Hematopoietic multipotent progenitor cell treated with erythropoietin and hydrocortisone succinate and interleukin-3 and kit ligand, for 6 days (in vitro differentiated cells): ENCODE results near the gene GRK4.
A peak's percentile ranks its signal among the peaks of the same experiment; 100 is the strongest.
"Not testable (repeated sequence)": the region's sequence is repeated elsewhere in the genome, so short reads cannot be mapped to it uniquely, and the experiment has no call there.

ENCODE experiments used
- DNase-seq: peaks from one replicate; pipeline ENCODE4 v3.0.0-alpha.2; 2015

The GRK4 gene

DNA sequence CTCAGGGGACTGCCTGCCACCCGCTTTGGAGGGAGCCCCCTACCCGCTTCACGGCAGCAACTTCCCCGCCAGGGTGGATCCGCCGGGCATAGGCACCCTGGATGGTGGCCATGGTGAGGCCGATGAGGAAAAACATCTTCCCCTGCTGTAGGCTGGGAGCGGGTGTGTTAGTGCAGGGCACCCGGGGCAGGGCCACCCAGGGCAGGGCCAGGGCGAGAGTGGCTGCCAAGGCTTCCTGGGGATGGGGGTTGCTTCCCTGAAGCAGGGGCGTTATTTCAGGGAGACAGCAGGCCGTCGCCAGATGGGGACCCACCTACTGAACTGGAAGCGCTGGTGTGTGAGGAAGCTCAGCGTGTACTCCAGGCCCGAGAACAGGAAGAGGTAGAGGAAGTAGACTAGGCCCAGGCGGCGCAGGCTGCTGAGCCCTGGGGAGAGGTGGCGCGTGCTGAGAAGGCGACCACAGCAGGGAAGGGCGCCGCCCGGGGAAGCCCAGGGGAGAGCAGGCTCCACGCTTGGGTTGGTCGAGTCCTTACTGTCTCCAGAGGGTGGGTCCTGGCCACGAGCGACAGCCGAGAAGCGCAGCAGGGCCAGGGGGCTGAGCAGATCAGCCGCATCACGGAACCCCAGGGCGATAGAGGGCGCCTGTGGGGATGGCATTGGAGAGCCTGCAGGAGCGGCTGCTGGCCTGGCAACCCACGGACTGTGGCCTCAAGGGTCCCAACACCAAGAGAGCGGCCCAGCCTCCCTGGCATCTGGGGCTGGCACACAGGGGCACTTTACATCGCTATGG is 31.7 kb upstream of the GRK4 start:
- peak; percentile 74 for DNase-seq

DNA sequence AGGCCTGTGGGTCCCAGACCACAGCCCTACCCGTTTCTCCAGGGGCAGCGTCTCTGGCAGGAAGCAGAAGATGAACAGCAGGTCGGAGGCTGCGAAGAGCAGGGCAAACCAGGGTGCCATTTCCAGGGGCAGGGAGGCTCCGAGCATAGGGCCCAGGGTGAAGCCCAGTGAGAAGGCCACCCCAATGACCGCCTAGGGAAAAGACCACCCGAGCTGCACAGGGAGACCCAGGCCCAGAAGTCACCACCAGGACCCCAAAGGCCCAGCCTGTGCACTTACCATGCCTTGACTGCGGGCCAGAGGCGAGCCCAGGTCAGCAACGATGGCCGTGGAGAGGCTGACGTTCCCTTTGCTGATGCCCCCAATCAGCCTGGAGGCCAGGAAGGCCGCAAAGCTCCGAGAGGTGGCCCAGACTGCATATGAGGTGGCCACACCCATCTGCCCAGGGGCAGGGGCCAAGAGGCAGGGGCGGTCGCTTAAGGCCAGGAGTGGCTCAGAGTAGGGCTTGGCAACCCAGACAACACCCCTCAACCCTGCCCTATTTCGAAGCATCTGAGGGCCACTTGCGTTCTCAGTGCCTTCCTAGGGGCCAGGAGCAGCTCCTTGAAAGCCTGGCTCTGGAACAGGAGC is 30.9 kb upstream of the GRK4 start:
- DNase-seq: peak; percentile 30

DNA sequence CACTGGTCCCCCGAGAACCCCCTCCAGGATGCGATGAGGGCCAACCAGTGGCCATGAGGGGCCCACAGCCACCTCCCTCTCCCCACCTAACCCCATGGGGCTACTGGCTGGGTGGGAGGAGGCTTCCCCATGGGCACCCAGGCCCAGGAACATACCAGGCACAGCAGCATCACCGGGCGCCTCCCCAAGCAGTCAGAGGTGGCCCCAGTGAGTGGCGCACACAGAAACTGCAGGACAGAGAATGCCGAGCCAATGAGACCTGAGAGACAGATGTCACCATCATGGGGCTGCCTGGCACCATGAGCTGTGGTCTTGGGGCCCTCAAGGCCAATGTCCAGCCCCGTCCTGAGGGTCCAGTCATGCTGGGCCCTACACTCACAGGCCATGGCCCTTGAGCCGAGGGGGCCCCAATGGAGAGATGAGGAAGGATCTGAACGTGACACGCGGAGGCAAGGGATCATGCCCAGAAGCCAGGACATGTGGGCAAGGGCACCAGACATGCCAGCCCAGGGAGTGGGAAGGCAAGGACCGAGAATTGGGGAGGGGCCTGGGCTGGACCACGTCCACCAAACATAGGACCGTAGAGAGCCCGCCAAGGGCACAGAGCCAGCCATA is 30.3 kb upstream of the GRK4 start:
- peak; percentile 44 for DNase-seq

DNA sequence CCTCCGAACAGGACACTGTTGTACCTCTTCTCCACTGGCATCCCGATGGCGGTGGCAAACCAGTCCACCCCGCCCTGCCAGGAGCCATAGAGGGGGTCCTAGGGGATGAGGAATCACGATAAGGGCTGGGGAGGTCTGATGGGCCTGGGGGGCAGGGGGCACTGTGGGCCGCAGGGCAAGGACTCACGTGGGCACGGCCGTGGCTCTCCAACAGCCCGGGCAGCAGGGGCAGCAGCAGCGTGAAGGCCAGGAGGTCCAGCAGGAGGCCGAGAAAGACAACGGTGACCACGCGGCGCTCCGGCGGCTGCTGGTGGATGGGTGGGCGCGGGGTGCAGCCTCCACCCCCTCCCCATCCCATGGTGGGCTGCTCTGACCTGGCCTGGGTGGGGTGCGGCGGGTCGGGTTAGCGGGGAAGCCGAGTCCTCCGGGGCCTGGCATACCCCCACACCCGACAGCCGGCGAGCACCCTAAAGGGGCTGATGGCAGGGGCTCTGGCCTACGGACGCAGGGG is 29.8 kb upstream of the GRK4 start:
- DNase-seq: no peak

DNA sequence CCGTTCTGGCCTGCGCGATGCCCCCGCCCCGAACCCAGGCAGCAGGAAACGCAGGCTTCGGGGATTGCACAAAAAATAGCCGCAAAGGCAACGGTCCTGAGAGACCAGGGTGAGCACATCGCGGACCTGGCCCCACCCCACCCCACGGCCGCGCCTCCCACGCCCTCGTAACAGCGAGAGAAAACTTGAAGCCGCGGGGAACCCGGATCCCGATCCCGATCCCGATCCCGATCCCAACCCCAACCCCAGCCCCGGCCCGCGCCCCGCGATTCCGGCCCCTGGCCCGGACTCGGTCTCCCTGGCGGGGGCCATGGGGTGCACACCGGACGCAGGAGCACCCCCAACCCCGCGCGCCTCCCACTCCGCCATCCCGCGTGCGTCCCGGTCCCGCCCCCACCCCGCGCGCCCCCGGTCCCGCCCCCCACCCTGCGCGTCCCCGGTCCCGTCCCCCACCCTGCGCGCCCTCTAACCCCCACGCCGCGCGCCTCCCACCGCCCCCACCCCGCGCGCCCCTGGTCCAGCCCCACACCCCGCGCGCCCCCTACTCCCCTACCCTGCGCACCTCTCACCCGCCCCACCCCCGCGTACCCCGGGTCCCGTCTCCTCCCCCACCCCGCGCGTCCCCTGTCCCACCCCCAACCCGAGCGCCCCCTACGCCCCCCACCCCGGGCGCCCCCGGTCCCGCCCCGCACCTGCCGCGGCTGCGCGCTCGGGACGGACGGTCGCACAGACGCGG is 29.1 kb upstream of the GRK4 start:
- DNase-seq: peak; percentile 71

DNA sequence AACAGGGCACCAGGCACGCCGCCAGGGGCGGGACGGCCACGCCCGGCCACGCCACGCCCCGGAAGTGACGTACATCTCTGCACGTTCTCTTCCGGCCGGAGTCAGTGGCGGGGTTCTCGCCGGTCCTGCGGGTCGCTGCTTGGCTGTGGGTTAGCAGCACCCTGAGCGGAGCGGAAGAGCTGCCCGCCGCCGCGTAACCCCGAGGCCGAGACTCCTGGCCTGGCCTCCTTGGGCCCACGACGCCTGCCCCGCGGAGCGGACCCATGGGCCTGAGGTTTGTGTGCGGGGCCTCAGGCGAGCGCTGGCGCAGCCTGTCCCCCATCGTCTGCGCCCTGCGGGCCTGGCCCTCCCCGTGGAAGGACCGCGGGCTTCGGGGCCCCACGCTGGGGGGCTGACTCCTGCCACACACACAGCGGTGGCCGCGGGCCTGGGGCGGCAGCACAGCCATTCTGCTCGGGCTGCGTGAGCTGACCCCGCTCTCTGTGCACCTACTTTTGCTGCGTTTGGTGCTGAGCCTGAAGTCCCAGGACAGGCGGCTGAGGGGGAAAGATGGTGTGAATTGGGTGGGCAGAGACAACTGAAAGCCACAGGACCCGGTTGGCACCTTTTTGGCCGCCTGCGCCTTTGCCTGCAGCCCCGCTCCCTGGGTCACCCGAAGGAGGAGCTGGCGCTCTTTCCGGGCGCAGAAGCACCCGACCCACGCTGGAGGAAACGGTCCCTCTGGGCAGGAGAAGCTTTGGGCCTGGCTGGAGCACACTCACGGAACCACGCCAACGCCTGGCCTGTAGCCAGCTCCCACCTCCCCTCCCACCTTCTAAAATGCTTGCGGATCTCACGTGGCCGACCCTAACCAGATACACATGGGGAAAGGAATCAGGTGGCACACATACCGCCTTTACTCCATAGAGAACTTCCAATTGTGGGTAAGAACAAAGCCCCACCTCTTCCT is 28.3 kb upstream of the GRK4 start:
- DNase-seq: peak; percentile 93

DNA sequence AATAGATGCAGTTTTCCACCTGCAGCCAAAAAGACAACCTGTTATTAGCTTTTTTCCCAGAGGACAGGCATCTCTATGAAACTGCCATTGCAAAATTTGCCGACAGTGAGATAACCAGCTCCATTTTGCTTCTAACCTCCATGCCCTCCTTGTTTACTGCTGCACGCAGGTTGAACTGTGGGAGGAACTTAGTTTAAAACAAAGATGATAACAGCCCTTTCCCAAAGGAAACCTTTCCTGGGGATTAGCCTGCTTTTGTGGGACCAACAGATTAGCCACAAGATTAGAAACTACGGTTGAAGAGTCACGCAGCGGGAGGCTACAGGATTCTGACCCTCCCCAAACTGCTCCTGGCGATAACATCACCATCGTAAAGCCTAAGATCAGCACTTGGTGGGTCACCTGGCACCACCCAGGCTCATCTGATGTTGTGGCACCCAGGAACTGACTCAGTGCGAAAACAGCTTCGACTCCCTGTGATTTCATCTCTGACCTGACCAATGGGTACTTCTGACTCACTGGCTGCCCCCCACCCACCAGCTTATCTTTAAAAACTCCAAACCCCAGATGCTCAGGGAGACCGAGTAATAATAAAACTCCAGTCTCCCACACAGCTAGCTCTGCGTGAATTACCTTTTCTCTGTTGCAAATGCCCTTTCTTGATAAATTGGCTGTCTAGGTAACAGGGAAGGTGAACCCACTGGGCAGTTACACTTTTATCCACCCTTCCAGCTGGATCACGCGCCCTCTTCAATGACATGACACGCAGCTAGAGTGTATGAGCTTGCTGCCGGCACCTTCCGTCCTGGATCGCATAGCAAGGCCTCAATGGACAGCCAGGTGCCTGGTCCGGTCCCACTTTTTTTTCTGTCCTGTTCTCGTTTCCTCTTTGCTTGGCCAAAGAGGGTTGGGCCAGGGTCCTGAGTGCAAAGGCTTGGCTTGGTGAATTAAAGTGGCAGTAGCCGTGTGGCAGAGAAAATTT is 27.3 kb upstream of the GRK4 start:
- DNase-seq: peak; percentile 68

DNA sequence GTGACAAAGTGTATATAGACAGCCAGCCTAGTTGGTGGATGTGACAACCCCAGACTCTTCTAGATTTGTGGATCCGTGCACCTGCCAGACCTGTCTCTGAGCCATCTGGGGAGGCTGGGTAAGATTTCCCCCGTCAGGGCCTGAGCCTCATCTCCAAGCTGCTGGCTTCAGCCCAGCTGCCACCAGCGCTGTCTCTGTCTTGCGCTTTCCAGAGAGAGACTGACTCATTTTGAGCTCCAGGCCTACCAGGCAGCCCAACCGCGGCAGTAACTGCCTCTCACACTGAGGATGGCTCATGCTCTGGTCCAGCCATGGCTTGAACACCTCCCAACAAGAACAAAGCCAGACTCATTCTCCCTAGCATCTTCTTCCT is 26.6 kb upstream of the GRK4 start:
- peak; percentile 36 for DNase-seq

DNA sequence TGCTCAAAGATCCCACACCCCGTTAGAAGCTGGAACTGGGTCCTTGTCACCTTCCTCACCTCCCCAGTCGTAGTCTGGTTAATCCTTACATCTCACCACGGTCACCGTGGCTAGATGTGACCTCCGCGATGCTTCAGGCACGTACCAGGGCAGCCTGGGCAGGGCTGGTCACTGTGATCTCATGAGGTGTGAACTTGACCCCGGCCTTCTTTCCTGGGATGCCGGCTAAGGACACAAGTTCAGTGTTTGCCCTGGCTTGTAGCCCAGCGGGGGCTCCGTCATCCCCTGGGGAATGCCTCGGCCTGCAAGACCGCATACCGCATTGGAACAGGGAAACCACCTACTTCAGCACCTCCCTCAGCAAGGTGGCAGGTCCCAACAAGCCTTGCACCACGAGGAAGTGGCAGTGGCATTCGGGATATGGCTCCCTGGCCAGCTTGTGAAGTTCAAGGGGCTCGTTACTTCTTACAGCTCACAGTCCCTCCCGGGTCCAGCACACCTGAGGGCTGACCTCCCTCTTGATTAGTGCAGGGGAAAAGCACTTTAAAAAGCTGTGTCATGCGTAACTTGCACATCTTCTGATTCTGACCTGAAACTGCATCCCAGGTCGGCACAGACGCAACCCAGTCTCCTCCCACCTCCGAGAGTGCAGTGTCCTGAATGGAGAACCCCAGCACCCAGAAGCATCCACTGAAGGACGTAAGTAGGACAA is 26.1 kb upstream of the GRK4 start:
- no peak for DNase-seq

DNA sequence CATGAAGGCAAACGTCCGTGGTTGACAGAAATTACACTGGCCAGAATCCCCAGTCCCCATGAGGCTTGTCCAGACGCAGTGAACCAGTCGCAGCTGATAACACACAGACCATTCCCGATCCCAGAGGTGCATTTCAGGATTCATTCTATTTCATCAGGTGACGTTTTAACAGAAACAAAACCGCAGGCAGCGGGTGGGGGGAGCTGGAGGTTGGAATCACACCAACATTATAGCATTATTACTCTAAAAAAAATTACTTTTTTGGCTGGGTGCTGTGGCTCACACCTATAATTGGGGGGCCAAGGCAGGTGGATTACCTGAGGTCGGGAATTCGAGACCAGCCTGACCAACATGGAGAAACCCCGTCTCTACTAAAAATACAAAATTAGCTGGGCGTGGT is 25.4 kb upstream of the GRK4 start:
- no peak for DNase-seq

DNA sequence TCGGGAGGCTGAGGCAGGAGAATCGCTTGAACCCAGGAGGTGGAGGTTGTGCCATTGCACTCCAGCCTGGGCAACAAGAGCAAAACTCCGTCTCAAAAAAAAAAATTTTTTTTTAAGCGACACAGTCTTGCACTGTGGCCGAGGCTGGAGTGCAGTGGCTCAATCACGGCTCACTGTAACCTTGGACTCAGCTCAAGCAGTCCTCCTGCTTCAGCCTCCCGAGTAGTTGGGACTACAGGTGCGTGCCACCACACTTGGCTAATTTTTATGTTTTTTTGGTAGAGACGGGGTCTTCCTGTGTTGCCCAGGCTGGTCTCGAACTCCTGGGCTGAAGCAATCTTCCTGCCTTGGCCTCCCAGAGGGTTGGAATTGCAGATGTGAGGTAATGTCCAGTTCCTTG is 25.0 kb upstream of the GRK4 start:
- not testable (repeated sequence) for DNase-seq

DNA sequence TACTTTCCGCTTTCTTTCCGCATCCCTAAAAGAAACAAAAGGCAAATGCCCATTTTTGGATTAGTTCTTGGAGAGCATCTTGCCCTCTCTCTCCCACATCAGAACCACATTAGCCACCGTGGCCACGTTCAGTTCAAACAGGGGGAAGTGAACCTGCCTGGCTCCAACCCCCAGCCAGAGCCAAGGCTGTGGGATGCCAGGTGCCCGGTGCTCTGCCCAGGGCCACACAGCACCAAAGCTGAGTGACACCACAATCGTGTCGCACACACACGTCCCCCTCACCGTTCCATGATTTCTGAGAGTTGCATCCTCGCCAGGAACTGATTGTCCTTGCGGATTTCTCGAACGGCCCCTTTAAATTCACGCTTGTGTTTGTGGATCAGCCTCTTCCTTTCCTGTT is 24.5 kb upstream of the GRK4 start:
- DNase-seq: no peak

DNA sequence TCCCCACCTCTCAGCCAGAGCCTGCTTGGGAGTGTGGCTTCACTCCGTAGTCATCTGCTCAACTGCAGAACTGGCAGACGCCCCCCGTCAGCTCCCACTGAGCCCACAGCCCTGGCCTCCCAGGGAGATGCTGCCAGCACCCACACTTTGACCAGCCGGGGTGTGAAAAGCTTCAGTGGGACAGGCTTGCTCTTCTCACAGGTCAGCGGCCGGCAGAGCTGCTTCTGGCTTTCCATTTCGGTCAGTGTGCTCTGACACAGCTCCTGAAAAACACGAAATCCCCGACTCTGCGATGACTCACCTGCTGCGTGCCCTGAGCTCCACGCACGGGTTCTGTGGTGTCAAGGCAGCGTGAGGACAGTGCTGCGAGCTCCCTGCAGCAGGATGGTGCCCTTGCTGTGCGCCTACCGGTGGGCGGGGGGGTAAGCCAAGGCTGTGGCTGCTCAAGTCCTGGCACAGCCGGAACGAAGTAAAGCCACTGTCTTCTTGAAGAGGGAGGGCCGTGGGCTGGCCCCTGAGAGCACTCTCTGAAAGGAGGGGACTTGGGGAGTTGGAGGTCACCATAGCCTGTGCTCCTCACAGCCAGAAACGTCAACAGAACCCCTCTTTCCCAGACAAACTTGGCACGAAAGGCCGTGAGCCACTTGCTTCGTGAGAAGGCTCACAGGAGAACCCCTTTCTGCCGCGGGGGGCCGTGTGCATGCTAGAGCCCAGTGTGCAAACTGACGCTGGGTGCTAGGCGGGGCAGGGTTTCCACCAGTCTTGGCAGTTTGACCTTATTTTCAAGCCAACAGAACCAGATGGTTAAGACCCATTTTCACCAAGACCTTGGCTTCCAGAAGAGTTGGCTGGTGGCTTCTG is 23.8 kb upstream of the GRK4 start:
- no peak for DNase-seq

DNA sequence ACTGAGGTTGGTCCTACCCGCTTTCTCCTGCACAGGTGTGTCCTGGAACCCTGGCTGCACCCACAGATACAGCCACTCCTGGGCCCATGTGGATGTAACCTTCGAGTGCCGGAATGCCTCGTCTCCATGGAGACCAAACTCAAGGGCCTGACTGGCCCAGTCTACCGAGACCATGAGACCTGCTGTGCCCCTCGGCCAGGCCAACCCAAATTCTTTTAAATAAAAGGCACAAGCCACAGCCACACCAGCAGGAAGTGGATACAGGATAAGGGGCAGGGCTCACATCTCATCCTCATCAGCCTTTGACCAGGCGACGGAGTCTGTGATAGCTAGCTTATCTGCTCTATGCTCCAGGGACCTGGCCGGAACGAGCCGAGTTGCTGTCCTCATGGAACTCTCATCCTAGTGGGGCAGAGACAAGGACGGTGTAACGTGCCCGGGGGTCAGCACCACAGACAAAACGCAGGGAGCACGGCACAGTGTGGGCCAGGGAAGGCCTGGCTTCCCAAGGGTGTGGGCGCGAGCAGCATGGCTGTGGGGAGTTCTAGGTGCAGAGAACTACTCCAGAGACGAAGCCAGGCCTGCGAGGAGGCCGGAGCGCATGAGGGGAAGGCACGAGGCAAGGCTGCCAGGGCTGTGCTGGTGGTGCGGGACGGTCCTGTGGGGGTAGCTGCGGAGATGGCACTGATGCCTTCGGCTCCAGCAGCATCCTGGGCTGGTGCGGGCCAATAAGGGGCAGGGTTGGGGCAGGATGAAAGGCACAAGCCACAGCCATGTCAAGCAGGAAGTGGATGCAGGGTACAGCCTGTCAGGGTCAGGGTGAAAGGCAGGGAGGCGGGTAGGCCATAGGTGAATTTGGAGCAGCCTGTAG is 22.9 kb upstream of the GRK4 start:
- DNase-seq: no peak

DNA sequence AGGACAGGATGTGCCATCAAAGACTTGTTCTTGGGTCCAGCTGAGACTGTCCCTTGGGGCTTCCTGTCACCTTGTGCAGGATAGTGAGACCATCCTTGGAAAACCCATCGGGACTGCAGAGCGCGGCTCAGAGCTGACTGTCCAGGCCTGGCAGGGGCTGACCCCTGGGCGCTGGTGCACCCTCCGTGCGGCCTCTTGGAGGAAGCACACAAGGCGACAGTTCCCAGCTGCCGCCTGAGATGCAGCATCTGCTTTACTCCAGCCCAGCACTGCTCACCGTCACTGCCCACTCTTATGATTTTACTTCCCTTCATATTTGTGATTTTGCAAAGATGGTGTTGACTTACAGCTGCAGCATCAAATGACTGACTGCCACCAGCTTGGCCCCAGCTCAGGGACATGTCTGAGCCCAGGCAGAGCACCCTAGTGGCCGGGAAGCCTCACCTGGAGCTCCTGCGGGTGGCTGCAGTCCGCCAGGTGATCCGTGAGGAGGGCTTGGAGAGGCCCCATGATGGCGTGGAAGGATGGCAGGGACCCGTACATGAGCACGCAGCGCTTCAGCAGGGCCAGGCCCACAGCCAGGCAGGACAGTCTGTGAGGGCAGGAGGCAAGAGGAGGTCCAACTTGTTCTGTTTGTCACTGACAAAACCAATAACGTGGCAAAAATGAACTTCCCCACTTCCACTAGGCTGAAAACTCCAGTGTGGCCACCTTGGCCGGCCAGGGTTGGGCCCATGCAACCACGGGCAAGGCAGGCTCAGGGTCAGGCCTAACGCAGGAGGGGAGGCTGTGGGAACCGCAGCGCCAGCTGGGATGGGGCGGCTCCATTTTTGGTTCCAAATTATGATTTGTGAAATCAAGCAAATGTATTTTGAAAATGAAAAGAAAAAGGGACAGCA is 22.0 kb upstream of the GRK4 start:
- no peak for DNase-seq

DNA sequence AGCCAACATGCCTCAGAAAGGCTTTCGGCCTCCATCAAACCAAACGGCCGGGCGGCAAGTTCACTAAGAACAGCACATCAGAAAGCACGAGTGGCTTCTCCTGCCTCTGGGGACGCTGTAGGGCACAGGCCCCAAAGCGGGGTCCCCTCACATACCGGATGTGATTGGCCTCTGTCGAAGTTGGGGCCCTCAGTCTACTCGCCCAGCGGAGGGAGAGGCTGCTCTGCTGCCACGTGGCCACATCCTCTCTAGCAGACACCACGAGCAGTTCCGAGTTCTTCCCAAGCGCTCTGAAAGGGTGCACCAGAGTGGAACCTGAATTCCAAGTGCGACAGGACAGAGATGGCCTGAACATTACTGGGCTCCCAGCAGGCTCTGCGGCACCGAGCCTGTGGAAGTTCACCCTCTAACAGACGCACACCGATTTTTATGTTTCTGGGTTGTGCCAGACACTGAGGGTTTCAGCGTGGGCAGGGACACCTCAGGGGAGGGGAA is 21.3 kb upstream of the GRK4 start:
- DNase-seq: no peak
